Ammon's horn (tissue), 1 donor: Measurements from ENCODE around the gene ADAMTS2.

Experiments
- DNase-seq: peaks from one replicate; pipeline ENCODE4 v3.0.0-alpha.2; 2016; ENCODE audit warnings: low spot score

ADAMTS2 gene

GRCh38 chr5:179080724-179081123, 264.5 kb downstream of the ADAMTS2 start:
- DNase-seq, result no peak

- DNase-seq, result no peak
Observed at GRCh38 chr5:179079165-179079987, 265.9 kb downstream of the ADAMTS2 start.

- DNase-seq, result no peak
Observed at GRCh38 chr5:179065703-179066102, 279.6 kb downstream of the ADAMTS2 start.

- no peak for DNase-seq
Observed at GRCh38 chr5:179061025-179061424, 284.2 kb downstream of the ADAMTS2 start.
